Thyroid gland (tissue), 4 donors: Measurements from ENCODE around the gene EDAR. TPM values are rescaled to one million over a fixed set of nuclear protein-coding genes. Genes with fewer than 3 reads are reported as not detected.

Source experiments
- DNase-seq, 2 donors: peaks; one replicate each; pipeline ENCODE4 v3.0.0-alpha.2; 2019
- H3K27ac ChIP-seq, 3 donors: fragments of 200-600 bp; sonication (generic); 1 replicate in 2 of 3; 2 replicates in 1 of 3; pipeline ENCODE4 v1.5.1; 2016 to 2019; ENCODE audit warnings: mild to moderate bottlenecking in 1 of 3, moderate library complexity in 1 of 3
- H3K27me3 ChIP-seq: fragments of 200-600 bp; sonication (generic); one replicate; pipeline ENCODE4 v1.5.1; 2019
- H3K36me3 ChIP-seq, 2 donors: fragments of 200-600 bp; sonication (generic); one replicate each; pipeline ENCODE4 v1.5.1; 2016 to 2019
- H3K4me1 ChIP-seq, 2 donors: fragments of 200-600 bp; sonication (generic); one replicate each; pipeline ENCODE4 v1.5.1; 2017 to 2019
- H3K4me3 ChIP-seq, 3 donors: fragments of 200-600 bp; sonication (generic); replicated peaks in 1 of 3; 1 replicate in 2 of 3; 2 replicates in 1 of 3; pipeline ENCODE4 v1.5.1; 2016; ENCODE audit warnings: mild to moderate bottlenecking in 1 of 3
- H3K9me3 ChIP-seq: fragments of 200-600 bp; sonication (generic); one replicate; pipeline ENCODE4 v1.5.1; 2017
- CTCF ChIP-seq, 6 experiments: fragments of 200-600 bp in 3 of 6; fragments of 450-650 bp in 3 of 6; sonication (generic) in 3 of 6; IDR thresholded peaks; one replicate each; pipeline ENCODE4 v1.5.1; 2016 to 2019; ENCODE audit warnings: antibody characterized with exemption in 6 of 6, mild to moderate bottlenecking in 2 of 6, inconsistent platforms in 1 of 6, moderate library complexity in 1 of 6
- POLR2A ChIP-seq, 2 donors: fragments of 450-650 bp; IDR thresholded peaks; one replicate each; pipeline ENCODE4 v1.6.1; 2017; ENCODE audit warnings: antibody characterized with exemption in 2 of 2, mild to moderate bottlenecking in 2 of 2, moderate library complexity in 1 of 2
- WGBS, 2 donors: methylation state at CpG; one replicate each; pipeline ENCODE4 v1.1.5; 2017; 5-methylcytosine and 5-hydroxymethylcytosine counted together
- intact Hi-C: fragments of 100-400 bp; cut with DNase I; formaldehyde crosslinking; loops from one replicate; pipeline ENCODE4 v1.15.1; 2023
- total RNA-seq, 4 donors: library from RNA; depleted of rRNA; stranded (reverse); fragments of >200 nt; gene quantifications; one replicate each; pipeline ENCODE4 v1.2.3, GENCODE V29; 2016

Gene EDAR
- total RNA-seq, 4 donors from 2014 or later = not detected

GRCh38 chr2:108941767-108942166 lies 47.3 kb downstream of the EDAR start:
- H3K36me3 ChIP-seq = no peaks in the 10 kb centered on the region
- intact Hi-C loops = no loop called here
- DNase-seq = no peak
- H3K9me3 ChIP-seq = no peaks in the 10 kb centered on the region
- H3K4me3 ChIP-seq = no peak overlapping the region
- no peaks in the 10 kb centered on the region for H3K4me1 ChIP-seq
- H3K27me3 ChIP-seq = no peaks in the 10 kb centered on the region
- WGBS, 2 donors = 90 to 93% methylated on average over 5 to 9 of the region's 9 CpGs
- H3K27ac ChIP-seq = no peak overlapping the region
- TF ChIP-seq CTCF (IDR thresholded peaks at IDR 0.05) (no peak), POLR2A (IDR thresholded peaks at IDR 0.05) (no peak)

GRCh38 chr2:108941161-108941665 lies 47.8 kb downstream of the EDAR start:
- H3K4me3 ChIP-seq = no peak overlapping the region
- H3K27ac ChIP-seq = no peak overlapping the region
- intact Hi-C loops = no loop called here
- no peaks in the 10 kb centered on the region for H3K36me3 ChIP-seq
- 84 to 89% methylated on average over 7 to 8 of the region's 8 CpGs for WGBS, 2 donors
- no peaks in the 10 kb centered on the region for H3K4me1 ChIP-seq
- no peaks in the 10 kb centered on the region for H3K9me3 ChIP-seq
- H3K27me3 ChIP-seq = no peaks in the 10 kb centered on the region
- TF ChIP-seq POLR2A (IDR thresholded peaks at IDR 0.05) (no peak), CTCF (IDR thresholded peaks at IDR 0.05) (no peak)
- DNase-seq = no peak

- Histone ChIP-seq H3K27me3 (no peaks in the 10 kb centered on the region), H3K4me1 (no peaks in the 10 kb centered on the region), H3K9me3 (no peaks in the 10 kb centered on the region), H3K27ac (no peak overlapping the region), H3K36me3 (no peaks in the 10 kb centered on the region), H3K4me3 (no peak overlapping the region)
- WGBS, 2 donors = 83 to 91% methylated on average over 13 of the region's 13 CpGs
- DNase-seq = no peak
- intact Hi-C loops = no loop called here
- TF ChIP-seq CTCF (IDR thresholded peaks at IDR 0.05) (no peak), POLR2A (IDR thresholded peaks at IDR 0.05) (no peak)
Observed at GRCh38 chr2:108940156-108940555, 48.9 kb downstream of the EDAR start.

- intact Hi-C loops = no loop called here
- DNase-seq = no peak
- H3K27ac ChIP-seq = no peak overlapping the region
- no peaks in the 10 kb centered on the region for H3K4me1 ChIP-seq
- H3K4me3 ChIP-seq = no peak overlapping the region
- H3K36me3 ChIP-seq = no peaks in the 10 kb centered on the region
- TF ChIP-seq CTCF (IDR thresholded peaks at IDR 0.05) = no peak
- no peak for TF ChIP-seq POLR2A (IDR thresholded peaks at IDR 0.05)
- H3K27me3 ChIP-seq = no peaks in the 10 kb centered on the region
- 73 to 78% methylated on average over 9 of the region's 9 CpGs for WGBS, 2 donors
- no peaks in the 10 kb centered on the region for H3K9me3 ChIP-seq
Observed at GRCh38 chr2:108938077-108938710, 50.8 kb downstream of the EDAR start.

- Histone ChIP-seq H3K27ac (no peak overlapping the region), H3K4me3 (no peak overlapping the region), H3K9me3 (no peaks in the 10 kb centered on the region), H3K36me3 (no peaks in the 10 kb centered on the region), H3K27me3 (no peaks in the 10 kb centered on the region), H3K4me1 (no peaks in the 10 kb centered on the region)
- no peak for TF ChIP-seq POLR2A (IDR thresholded peaks at IDR 0.05)
- no peak for TF ChIP-seq CTCF (IDR thresholded peaks at IDR 0.05)
- DNase-seq = no peak
- WGBS, 2 donors = 89 to 92% methylated on average over 5 of the region's 5 CpGs
- intact Hi-C loops = no loop called here
Observed at GRCh38 chr2:108937367-108938017, 51.5 kb downstream of the EDAR start.
